ENCODE results near the gene HARBI1.

The HARBI1 gene

DNA sequence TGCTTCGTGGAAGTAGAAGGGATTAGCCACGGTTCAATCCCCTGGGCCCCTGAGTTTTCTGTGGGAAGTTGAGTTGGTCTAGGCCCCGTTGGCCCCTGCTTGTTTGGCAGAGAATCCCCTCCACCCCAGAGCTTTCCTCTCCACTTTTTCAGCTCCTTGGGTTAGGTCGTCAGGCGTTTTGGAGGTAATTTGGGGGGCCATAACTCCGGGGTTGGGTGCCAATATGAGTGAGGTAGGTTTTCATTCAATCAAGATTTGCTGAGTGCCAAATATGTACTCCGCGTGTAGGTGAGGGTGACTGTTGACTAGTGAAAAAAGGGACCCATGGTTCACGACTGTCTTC lies 916 bp upstream of the HARBI1 start:
- Histone ChIP-seq H3K4me1 (no peaks in the 10 kb centered on the region), H3K9ac (no peak overlapping the region)

GRCh38 chr11:46616551-46617133 lies 385 bp downstream of the HARBI1 start:
- TF ChIP-seq, protein P1, sequence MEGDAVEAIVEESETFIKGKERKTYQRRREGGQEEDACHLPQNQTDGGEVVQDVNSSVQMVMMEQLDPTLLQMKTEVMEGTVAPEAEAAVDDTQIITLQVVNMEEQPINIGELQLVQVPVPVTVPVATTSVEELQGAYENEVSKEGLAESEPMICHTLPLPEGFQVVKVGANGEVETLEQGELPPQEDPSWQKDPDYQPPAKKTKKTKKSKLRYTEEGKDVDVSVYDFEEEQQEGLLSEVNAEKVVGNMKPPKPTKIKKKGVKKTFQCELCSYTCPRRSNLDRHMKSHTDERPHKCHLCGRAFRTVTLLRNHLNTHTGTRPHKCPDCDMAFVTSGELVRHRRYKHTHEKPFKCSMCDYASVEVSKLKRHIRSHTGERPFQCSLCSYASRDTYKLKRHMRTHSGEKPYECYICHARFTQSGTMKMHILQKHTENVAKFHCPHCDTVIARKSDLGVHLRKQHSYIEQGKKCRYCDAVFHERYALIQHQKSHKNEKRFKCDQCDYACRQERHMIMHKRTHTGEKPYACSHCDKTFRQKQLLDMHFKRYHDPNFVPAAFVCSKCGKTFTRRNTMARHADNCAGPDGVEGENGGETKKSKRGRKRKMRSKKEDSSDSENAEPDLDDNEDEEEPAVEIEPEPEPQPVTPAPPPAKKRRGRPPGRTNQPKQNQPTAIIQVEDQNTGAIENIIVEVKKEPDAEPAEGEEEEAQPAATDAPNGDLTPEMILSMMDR (IDR thresholded peaks at IDR 0.05) = no peak
- H3K27ac ChIP-seq = peak overlapping the region; percentile 97
- no peaks in the 10 kb centered on the region for H3K36me3 ChIP-seq (ENCODE audit: control insufficient read depth, insufficient read depth, low read length)
- no peaks in the 10 kb centered on the region for H3K4me1 ChIP-seq
- H3K9ac ChIP-seq = no peak overlapping the region
- H3K9me3 ChIP-seq (ENCODE audit: control insufficient read depth, low read length) = no peaks in the 10 kb centered on the region
- no peaks in the 10 kb centered on the region for H3K27me3 ChIP-seq (ENCODE audit: control insufficient read depth, insufficient read depth, low read length)
- peaks cover 11% of the 10 kb centered on the region for H3K79me2 ChIP-seq
- H2AFZ ChIP-seq = peak overlapping the region; percentile 95
- peak overlapping the region; percentile 88 for H3K4me3 ChIP-seq (ENCODE audit: low read depth, low read length)
- H3K4me2 ChIP-seq (ENCODE audit: low read length) = peak overlapping the region; percentile 78

More for the DNA sequence above, 916 bp upstream of the HARBI1 start:
- Histone ChIP-seq H3K79me2 (peaks cover 12% of the 10 kb centered on the region), H3K36me3 (ENCODE audit: control insufficient read depth, insufficient read depth, low read length) (no peaks in the 10 kb centered on the region), H3K9me3 (ENCODE audit: control insufficient read depth, low read length) (no peaks in the 10 kb centered on the region), H2AFZ (peak overlapping the region; percentile 95), H3K27ac (peak overlapping the region; percentile 97), H3K4me3 (ENCODE audit: low read depth, low read length) (peak overlapping the region; percentile 88), H3K27me3 (ENCODE audit: control insufficient read depth, insufficient read depth, low read length) (no peaks in the 10 kb centered on the region), H3K4me2 (ENCODE audit: low read length) (peak overlapping the region; percentile 78)
- TF ChIP-seq, protein P1 (IDR thresholded peaks at IDR 0.05) = no peak

GRCh38 chr11:46615756-46616155 lies 1.3 kb downstream of the HARBI1 start:
- H3K27ac ChIP-seq = no peak overlapping the region

GRCh38 chr11:46612326-46612725 lies 4.7 kb downstream of the HARBI1 start:
- Histone ChIP-seq H3K79me2 (peaks cover 3% of the 10 kb centered on the region), H3K9ac (no peak overlapping the region), H3K4me1 (no peaks in the 10 kb centered on the region), H3K4me2 (ENCODE audit: low read length) (no peak overlapping the region), H3K9me3 (ENCODE audit: control insufficient read depth, low read length) (no peaks in the 10 kb centered on the region), H3K27me3 (ENCODE audit: control insufficient read depth, insufficient read depth, low read length) (no peaks in the 10 kb centered on the region), H3K36me3 (ENCODE audit: control insufficient read depth, insufficient read depth, low read length) (no peaks in the 10 kb centered on the region), H3K4me3 (ENCODE audit: low read depth, low read length) (no peak overlapping the region), H2AFZ (no peak overlapping the region), H3K27ac (no peak overlapping the region)
- TF ChIP-seq, protein P1 (IDR thresholded peaks at IDR 0.05) = no peak

More at GRCh38 chr11:46615756-46616155, 1.3 kb downstream of the HARBI1 start:
- Histone ChIP-seq H3K4me2 (ENCODE audit: low read length) (no peak overlapping the region), H3K9ac (no peak overlapping the region), H3K27me3 (ENCODE audit: control insufficient read depth, insufficient read depth, low read length) (no peaks in the 10 kb centered on the region), H3K79me2 (peaks cover 11% of the 10 kb centered on the region), H3K4me1 (no peaks in the 10 kb centered on the region), H2AFZ (no peak overlapping the region), H3K4me3 (ENCODE audit: low read depth, low read length) (no peak overlapping the region), H3K9me3 (ENCODE audit: control insufficient read depth, low read length) (no peaks in the 10 kb centered on the region), H3K36me3 (ENCODE audit: control insufficient read depth, insufficient read depth, low read length) (no peaks in the 10 kb centered on the region)
- TF ChIP-seq, protein P1 (IDR thresholded peaks at IDR 0.05) = no peak

Measured in parathyroid adenoma (tissue), 2 donors.